ENCODE measurements around the gene PRIMA1. TPM values are rescaled to one million over a fixed set of nuclear protein-coding genes. Genes with fewer than 3 reads are reported as not detected.

Gene PRIMA1
- total RNA-seq, 1 experiment from 2014 or later, result 0.26 TPM

DNA sequence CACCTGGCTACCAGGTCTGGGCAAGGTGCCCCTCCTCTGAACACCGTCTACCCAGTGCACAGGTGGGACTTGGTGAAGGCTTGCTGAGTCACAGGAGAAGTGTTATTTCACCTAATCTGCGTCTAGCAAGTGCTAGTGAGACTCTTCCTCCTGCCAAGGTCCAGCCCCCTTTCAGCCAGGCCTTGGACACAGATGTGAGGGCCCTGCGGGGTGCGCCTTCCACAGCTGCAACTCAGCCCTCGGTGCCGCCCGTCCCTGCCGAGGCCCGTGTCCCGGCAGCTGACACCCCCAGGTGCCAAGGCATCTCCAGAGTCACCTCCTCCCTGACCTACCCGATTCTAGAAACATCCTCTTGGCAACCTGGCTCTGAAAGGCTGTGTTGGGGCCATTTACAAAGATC is 55.1 kb downstream of the PRIMA1 start:
- ATAC-seq, result no peak
- no peaks in the 10 kb centered on the region for H3K4me1 ChIP-seq (ENCODE audit: control insufficient read depth, insufficient read depth, low read length)
- H3K9me3 ChIP-seq (ENCODE audit: control insufficient read depth, insufficient read depth, low read depth, low read length), result no peaks in the 10 kb centered on the region
- TF ChIP-seq TCF7L2 (IDR thresholded peaks at IDR 0.05; ENCODE audit: low read depth, low read length), result no peak
- TF ChIP-seq POLR2AphosphoS5 (IDR thresholded peaks at IDR 0.05; ENCODE audit: low read depth, low read length), result no peak
- TF ChIP-seq SIN3A (IDR thresholded peaks at IDR 0.05; ENCODE audit: borderline replicate concordance, insufficient read depth, low read depth, low read length), result no peak
- TF ChIP-seq, protein P1, sequence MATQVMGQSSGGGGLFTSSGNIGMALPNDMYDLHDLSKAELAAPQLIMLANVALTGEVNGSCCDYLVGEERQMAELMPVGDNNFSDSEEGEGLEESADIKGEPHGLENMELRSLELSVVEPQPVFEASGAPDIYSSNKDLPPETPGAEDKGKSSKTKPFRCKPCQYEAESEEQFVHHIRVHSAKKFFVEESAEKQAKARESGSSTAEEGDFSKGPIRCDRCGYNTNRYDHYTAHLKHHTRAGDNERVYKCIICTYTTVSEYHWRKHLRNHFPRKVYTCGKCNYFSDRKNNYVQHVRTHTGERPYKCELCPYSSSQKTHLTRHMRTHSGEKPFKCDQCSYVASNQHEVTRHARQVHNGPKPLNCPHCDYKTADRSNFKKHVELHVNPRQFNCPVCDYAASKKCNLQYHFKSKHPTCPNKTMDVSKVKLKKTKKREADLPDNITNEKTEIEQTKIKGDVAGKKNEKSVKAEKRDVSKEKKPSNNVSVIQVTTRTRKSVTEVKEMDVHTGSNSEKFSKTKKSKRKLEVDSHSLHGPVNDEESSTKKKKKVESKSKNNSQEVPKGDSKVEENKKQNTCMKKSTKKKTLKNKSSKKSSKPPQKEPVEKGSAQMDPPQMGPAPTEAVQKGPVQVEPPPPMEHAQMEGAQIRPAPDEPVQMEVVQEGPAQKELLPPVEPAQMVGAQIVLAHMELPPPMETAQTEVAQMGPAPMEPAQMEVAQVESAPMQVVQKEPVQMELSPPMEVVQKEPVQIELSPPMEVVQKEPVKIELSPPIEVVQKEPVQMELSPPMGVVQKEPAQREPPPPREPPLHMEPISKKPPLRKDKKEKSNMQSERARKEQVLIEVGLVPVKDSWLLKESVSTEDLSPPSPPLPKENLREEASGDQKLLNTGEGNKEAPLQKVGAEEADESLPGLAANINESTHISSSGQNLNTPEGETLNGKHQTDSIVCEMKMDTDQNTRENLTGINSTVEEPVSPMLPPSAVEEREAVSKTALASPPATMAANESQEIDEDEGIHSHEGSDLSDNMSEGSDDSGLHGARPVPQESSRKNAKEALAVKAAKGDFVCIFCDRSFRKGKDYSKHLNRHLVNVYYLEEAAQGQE (IDR thresholded peaks at IDR 0.05; ENCODE audit: insufficient read depth in 1 of 2, low read depth in 2 of 2, low read length in 1 of 2), result no peak
- TF ChIP-seq, protein P2, sequence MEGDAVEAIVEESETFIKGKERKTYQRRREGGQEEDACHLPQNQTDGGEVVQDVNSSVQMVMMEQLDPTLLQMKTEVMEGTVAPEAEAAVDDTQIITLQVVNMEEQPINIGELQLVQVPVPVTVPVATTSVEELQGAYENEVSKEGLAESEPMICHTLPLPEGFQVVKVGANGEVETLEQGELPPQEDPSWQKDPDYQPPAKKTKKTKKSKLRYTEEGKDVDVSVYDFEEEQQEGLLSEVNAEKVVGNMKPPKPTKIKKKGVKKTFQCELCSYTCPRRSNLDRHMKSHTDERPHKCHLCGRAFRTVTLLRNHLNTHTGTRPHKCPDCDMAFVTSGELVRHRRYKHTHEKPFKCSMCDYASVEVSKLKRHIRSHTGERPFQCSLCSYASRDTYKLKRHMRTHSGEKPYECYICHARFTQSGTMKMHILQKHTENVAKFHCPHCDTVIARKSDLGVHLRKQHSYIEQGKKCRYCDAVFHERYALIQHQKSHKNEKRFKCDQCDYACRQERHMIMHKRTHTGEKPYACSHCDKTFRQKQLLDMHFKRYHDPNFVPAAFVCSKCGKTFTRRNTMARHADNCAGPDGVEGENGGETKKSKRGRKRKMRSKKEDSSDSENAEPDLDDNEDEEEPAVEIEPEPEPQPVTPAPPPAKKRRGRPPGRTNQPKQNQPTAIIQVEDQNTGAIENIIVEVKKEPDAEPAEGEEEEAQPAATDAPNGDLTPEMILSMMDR (IDR thresholded peaks at IDR 0.05), result no peak
- H3K4me3 ChIP-seq (ENCODE audit: low read depth in 2 of 2, low read length in 2 of 2), result no peak overlapping the region
- ChIA-PET POLR2A (no interaction called here), CTCF (no interaction called here)
- H3K27ac ChIP-seq (ENCODE audit: low read length), result no peak overlapping the region
- H3K27me3 ChIP-seq (ENCODE audit: control insufficient read depth, insufficient read depth, low read length), result peaks cover 2% of the 10 kb centered on the region; the same call in 1 of the 2 replicates
- intact Hi-C loops (cut with micrococcal nuclease; ENCODE audit: unreplicated experiment), result no loop called here
- in situ Hi-C loops (cut with HindIII; ENCODE audit: low pct_unique_long_range_greater_than_20kb, low sequenced_read_pairs), result no loop called here
- BruUV-seq (replicated peaks), result no TSS peak
- H3K36me3 ChIP-seq (ENCODE audit: control insufficient read depth, insufficient read depth, low read length), result no peaks in the 10 kb centered on the region
- no peak for DNase-seq (ENCODE audit: low read depth, low spot score)

DNA sequence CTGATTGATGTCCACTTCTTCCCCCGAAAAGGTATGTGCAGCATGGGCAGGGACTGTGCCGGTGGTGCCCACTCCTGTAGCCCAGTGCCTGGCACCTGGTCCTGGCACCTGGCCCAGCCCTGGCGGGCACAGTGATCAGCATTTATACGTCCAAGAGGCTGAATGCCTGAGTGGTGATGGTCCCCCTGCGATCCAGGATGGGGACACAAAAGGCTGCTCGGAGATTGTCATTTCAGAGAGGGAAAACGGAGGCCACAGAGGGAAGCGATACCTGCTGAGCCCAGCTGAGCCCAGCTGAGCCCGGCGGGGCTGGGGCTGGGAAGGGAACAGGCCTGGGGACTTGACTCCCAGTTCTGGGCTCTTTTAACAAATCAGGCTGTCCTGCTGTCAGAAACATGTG is 55.8 kb downstream of the PRIMA1 start:
- Histone ChIP-seq H3K36me3 (ENCODE audit: control insufficient read depth, insufficient read depth, low read length) (no peaks in the 10 kb centered on the region), H3K27me3 (ENCODE audit: control insufficient read depth, insufficient read depth, low read length) (peaks cover 2% of the 10 kb centered on the region; the same call in 1 of the 2 replicates), H3K4me1 (ENCODE audit: control insufficient read depth, insufficient read depth, low read length) (no peaks in the 10 kb centered on the region), H3K4me3 (ENCODE audit: low read depth in 2 of 2, low read length in 2 of 2) (no peak overlapping the region), H3K27ac (ENCODE audit: low read length) (no peak overlapping the region), H3K9me3 (ENCODE audit: control insufficient read depth, insufficient read depth, low read depth, low read length) (no peaks in the 10 kb centered on the region)
- intact Hi-C loops (cut with micrococcal nuclease; ENCODE audit: unreplicated experiment) (no loop called here), in situ Hi-C loops (cut with HindIII; ENCODE audit: low pct_unique_long_range_greater_than_20kb, low sequenced_read_pairs) (no loop called here)
- ChIA-PET CTCF (no interaction called here), POLR2A (no interaction called here)
- DNase-seq (ENCODE audit: low read depth, low spot score) (no peak), ATAC-seq (no peak)
- BruUV-seq (replicated peaks), result no TSS peak
- TF ChIP-seq POLR2AphosphoS5 (IDR thresholded peaks at IDR 0.05; ENCODE audit: low read depth, low read length) (no peak), TCF7L2 (IDR thresholded peaks at IDR 0.05; ENCODE audit: low read depth, low read length) (no peak)
- TF ChIP-seq, protein P2 (IDR thresholded peaks at IDR 0.05), result no peak

All from Panc1 (cell line).